Fibroblast of mammary gland (primary cell): ENCODE measurements around the gene STXBP5.

Source experiments
- DNase-seq: peaks from one replicate; pipeline ENCODE4 v3.0.0-alpha.2; 2010; ENCODE audit warnings: low read depth
- H3K4me3 ChIP-seq: 2 replicates; pipeline ENCODE4 v1.5.1; 2011; ENCODE audit warnings: low read depth, mild to moderate bottlenecking, low read length, moderate library complexity; ENCODE audit not compliant: control insufficient read depth
- CTCF ChIP-seq: conservative IDR thresholded peaks from 2 replicates; pipeline ENCODE4 v1.5.1; 2011; ENCODE audit warnings: low read depth, low read length, inconsistent platforms; ENCODE audit not compliant: control insufficient read depth, insufficient read depth

The STXBP5 gene

GRCh38 chr6:147281895-147282565 is 77.8 kb downstream of the STXBP5 start:
- no peak for DNase-seq
- no peak overlapping the region for H3K4me3 ChIP-seq
- no peak for TF ChIP-seq CTCF

- H3K4me3 ChIP-seq = no peak overlapping the region
- no peak for DNase-seq
- TF ChIP-seq CTCF = no peak
Observed at GRCh38 chr6:147282566-147282959, 78.3 kb downstream of the STXBP5 start.

GRCh38 chr6:147283460-147283859 is 79.2 kb downstream of the STXBP5 start:
- peak; percentile 90 for DNase-seq
- no peak for TF ChIP-seq CTCF
- no peak overlapping the region for H3K4me3 ChIP-seq

GRCh38 chr6:147285087-147285855 is 81.1 kb downstream of the STXBP5 start:
- peak; percentile 48 for TF ChIP-seq CTCF
- DNase-seq = peak; percentile 76
- H3K4me3 ChIP-seq = no peak overlapping the region

GRCh38 chr6:147287869-147288271 is 83.7 kb downstream of the STXBP5 start:
- no peak for TF ChIP-seq CTCF
- H3K4me3 ChIP-seq = no peak overlapping the region
- DNase-seq = peak; percentile 76

GRCh38 chr6:147297124-147297523 is 92.9 kb downstream of the STXBP5 start:
- no peak for DNase-seq
- TF ChIP-seq CTCF = no peak
- no peak overlapping the region for H3K4me3 ChIP-seq
